GM19099 (cell line): ENCODE data around the gene ELF4.

ENCODE experiments used
- POLR2A ChIP-seq: IDR thresholded peaks from 3 replicates; pipeline ENCODE4 v1.6.1; 2011; ENCODE audit warnings: low read depth; ENCODE audit not compliant: insufficient read length; ENCODE audit errors: extremely low read depth

Gene ELF4

DNA sequence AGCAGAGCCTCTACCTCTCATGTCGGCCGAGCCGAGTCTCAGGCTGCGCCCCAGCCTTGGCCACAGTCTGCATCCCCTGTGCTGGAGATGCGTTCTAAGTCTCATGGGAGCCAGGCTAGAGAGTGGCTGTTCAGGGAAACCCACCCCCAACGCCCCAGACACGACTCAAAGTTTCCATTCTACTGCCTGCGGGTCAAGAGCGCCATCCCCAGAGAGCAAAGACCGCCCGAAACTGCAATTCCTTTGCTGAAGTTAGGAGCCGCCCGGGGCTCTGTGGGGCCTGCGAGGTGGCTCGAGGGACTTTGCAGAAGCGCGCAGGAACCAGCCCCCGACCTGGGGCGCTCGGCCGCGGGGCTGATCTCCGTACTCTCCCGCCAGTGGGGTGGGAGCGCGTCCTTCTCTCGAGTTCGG is 10.0 kb upstream of the ELF4 start:
- TF ChIP-seq POLR2A, result no peak

DNA sequence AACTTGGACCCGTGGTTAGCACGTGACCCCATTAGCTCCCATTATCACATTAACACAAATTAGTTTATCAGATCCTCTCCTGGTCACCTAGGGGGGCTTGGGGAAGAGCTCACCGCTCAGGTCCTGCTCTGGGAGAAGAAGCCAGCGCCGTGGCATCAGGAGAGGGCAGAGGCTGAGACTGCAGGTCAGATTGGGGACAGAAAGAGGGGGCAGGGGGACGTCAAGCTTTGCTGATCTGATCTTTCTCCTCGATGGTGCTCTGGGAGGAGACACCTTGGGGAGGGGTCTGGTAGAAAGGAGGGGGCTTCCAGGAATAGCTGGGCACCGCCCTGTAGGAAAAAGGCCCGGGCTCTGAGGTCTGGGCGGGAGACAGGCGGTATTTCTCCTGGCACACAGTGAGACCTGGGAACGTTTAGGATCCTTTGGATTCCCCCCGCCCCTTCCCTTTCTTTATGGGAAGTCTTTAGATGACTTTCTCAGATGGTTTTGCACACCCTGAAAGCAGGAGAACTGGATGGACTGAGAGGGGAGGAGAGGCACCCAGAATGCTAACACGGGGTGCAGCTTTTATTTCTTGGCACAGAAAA is 9.1 kb upstream of the ELF4 start:
- TF ChIP-seq POLR2A, result no peak

- TF ChIP-seq POLR2A, result no peak
These were observed 8.4 kb upstream of the ELF4 start for GRCh38 chrX:130118441-130119311.

- no peak for TF ChIP-seq POLR2A
These were observed 6.9 kb upstream of the ELF4 start for GRCh38 chrX:130117166-130117565.

DNA sequence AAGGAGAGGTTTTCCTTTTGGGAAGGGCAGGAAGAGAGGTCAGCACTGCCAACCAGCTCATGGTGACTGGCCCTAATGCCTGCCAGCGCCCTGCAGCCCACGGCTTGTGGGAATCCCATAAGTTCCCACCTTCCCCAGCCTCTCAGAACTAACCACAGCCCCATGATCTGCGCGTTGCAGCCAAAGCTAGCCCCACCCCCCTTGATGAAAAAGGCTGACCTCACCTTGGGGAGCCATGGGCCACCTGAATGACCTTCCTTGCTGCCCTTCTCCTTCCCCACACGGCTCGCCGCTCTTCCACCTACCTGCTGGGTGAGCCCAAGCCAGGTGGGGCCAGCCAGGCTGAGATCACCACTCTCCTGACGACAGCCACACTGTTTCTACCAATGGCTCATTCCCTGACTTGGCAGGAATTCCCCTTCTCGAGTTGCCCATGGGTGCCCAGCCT is 3.9 kb upstream of the ELF4 start:
- no peak for TF ChIP-seq POLR2A

- TF ChIP-seq POLR2A, result no peak
These were observed 1.2 kb upstream of the ELF4 start for GRCh38 chrX:130111220-130112154.

DNA sequence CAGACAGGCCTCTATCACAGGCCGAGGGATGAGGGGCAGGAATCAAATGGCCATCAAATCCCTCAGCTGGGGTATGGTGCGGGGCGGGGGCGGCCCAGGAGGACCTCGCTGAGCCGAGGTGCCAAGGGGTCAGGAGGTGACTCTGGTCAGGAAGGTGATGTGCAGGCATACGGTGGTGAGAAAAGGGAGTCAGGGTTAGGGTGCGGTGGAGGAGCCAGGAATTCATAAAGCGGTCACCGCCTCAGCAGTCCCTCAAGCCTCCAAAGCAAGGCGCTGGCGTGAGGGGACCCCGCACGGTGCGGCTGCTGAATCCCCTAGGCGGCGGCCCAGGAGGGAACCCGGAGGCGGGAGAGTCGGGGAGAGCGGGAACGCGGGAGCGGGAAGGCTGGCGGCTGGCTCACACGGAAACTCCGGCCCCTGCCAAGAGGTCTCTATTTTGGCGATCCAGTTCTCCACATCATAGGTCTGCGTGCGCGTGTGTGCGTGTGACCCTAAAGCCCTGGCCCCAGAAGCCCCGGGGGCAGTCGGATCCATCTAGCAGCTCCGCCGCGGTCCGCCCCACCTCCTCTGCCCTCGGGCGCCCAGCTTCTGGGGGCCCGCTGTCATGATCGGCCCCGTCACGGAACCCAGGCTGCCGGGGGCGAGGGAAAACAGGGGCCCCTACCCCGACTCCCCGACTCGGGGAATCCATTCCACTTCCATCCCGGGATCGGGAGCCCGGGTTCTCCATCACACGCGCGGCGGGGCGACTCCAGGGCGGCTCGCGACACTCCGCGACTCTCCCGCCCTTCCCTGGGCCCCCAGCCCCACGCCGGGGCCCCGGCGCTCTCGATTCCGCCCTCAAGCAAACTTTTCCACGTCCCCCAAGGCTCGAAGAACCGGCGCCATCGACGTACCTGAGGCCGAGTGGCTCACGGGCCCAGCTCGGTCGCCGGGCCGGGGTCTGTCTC is 593 bp downstream of the ELF4 start:
- TF ChIP-seq POLR2A, result peak; percentile 2

DNA sequence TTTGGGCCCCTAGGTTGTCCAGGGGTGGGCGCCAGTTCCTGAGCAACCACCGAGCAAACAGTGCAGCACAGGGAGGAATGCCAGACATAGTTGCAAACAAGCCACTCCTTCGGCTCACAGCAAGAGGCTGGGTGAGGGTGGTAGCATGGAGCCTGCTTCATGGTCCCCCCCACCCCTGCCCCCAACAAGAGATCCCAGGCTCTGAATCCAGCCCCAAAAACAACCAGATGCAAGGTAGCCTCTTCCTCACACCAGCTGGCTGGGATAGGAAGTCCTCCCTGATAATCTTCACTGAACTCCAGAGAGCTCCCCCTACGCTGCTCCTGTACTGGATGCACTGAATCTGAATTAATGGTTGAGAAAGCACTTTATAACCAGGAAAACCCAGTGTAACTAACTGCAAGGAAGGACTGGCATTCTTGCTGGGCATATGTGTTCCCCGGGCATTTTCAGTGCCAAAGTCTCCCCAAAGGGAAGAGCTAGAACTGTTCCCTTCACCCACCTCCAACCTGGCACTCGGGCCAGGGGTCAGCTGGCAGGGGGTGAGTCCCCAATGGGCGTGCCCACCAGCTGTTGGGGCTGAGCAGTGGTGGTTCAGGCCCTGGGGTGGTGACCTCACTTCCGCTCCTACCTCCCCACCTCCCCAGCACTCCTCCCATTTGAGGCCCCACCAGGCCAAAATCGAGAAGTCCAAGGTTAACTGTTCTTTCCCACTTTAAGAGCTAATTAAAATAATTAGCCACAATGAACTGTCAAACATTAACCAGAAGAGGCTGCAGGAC is 1.5 kb downstream of the ELF4 start:
- TF ChIP-seq POLR2A, result no peak

DNA sequence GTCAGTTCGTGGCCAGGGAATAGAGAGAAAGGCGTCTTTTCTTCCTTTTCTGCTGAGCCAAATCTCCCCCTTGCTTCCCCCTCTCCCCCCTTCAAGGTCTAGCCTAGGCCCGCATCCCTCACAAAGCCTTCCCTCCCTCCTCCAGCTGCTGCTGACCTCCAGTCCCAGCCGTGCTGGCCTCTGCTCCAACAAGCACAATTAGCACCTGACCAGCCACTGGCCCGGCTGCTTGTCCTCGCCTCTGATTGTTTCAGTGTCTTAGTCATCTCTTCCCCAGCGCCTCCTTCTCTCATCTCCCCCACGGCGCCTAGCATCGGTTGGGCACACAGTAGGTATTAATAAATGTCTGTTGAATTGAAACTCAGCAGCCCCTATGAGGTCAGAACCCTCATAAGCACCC is 4.2 kb downstream of the ELF4 start:
- TF ChIP-seq POLR2A, result no peak

DNA sequence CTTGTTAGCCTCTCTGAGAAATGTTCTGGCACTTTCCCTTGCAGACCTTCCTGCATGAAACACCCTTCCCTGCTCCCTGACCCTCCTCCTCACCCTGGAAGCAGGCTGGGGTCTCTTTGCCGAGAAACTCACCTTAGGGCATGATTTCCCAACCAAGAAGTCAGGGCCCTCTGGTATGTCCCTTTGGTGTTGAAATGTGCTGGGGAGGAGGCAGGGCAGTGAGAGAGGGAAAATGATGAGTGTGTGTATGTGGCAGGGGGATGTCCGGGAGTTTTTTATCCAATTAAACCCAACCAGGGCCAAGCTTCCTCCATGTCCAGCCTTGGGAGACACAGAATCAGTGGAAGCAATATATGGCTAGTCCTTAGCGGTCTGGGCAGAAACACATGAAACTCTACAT is 5.1 kb downstream of the ELF4 start:
- no peak for TF ChIP-seq POLR2A

DNA sequence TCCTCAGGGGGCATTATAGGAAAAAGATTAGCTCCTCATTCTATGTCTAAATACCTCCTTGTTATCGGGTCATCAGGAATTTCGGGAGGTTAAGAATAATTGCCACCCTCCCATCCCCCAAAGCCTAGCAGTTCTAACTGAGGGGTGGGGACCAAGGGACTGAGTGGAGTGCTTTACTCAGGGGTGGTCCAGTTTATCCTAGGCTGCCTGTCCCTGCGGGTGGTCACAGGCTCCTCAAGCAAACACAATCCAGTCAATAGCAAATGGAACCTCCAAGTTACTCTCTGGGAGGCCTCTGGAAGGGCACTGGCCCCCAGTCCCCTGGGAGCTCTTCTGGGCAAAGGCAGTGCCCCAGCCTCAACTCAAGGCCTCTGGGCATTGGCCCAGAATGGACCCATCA is 6.7 kb downstream of the ELF4 start:
- TF ChIP-seq POLR2A, result no peak

- TF ChIP-seq POLR2A, result no peak
These were observed 10.1 kb downstream of the ELF4 start for GRCh38 chrX:130100180-130100579.

DNA sequence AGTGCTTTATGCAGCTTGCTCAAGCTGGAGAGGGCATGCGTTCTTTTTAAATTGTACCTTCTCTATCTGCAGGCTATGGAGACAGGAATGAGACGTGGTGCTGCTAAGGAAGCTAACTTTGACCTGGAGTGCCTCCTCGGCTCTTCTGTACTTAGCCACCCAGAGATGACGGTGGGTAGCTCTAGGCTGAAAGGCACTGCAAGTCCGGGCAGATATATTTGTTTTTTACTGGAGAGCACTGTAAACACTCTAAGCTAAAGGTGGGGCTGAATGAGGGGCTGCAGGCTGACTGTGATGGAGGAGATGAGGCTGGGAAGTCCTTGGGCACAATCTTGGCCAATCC is 12.1 kb downstream of the ELF4 start:
- TF ChIP-seq POLR2A, result no peak
